Measurements from ENCODE around the gene GPI. TPM values are rescaled to one million over a fixed set of nuclear protein-coding genes. Genes with fewer than 3 reads are reported as not detected.

GPI gene
- polyA plus RNA-seq, 1 donor (not counting 4 experiments of a cell fraction or from before 2014, with no cell fraction given): 123 TPM

DNA sequence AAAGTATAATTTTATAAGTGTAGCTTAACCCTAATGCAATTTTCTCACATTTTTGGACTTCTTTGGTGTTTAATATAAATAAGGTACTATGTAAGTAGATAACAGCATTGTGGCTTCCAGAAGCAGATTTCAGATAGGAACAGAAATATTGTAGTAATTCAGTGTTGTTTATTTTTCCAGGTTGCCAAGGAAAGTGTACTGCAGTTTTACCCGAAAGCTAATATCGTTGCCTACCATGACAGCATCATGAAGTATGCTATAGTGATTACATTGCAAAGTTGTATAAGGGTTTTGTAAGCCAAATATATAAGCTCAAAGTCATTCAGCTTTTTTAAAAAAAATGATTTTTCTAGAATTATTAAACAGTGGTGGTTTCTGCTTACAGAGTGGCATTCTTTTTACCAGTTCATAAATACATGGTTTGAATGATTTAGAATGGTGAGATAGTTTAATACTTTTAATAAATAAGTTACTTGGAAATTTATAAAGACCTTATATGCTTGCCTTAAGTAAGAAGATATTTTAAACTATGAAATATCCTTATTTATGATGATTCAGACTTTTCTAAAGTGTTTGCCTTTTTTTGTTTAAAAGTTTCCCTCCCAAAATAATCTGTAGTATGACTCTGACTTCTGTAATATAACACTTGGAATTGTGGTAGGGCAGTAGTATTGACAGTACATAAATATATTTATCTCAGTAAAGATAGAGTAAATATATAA, 66.8 kb downstream of the GPI start:
- Histone ChIP-seq H3K27ac (ENCODE audit: control insufficient read depth, insufficient read depth, low read length) (no peak overlapping the region), H3K4me1 (ENCODE audit: control insufficient read depth, extremely low read depth, insufficient read depth, low read length) (peaks cover 13% of the 10 kb centered on the region), H3K9ac (ENCODE audit: control insufficient read depth, extremely low read depth, insufficient read depth, low read length) (no peak overlapping the region), H3K4me3 (ENCODE audit: control insufficient read depth in 2 of 3, extremely low read depth in 1 of 3, insufficient read depth in 2 of 3, low read depth in 1 of 3, low read length in 3 of 3) (no peak overlapping the region), H3K9me1 (ENCODE audit: control insufficient read depth, extremely low read depth, insufficient read depth, low read length) (peaks cover 3% of the 10 kb centered on the region), H4K20me1 (ENCODE audit: control insufficient read depth, extremely low read depth, insufficient read depth, low read length) (peaks cover 13% of the 10 kb centered on the region), H3K79me2 (ENCODE audit: control insufficient read depth, insufficient read depth, low read length) (peaks cover 67% of the 10 kb centered on the region), H3K4me2 (ENCODE audit: control insufficient read depth, extremely low read depth, insufficient read depth, low read depth, low read length) (no peak overlapping the region), H3K27me3 (ENCODE audit: control insufficient read depth, extremely low read depth, insufficient read depth, low read length) (no peaks in the 10 kb centered on the region), H3K9me3 (ENCODE audit: control insufficient read depth, low read depth, low read length) (no peaks in the 10 kb centered on the region), H2AFZ (ENCODE audit: control insufficient read depth, low read length) (no peak overlapping the region), H3K36me3 (ENCODE audit: control insufficient read depth in 2 of 2, extremely low read depth in 1 of 2, insufficient read depth in 2 of 2, low read length in 2 of 2) (peaks cover 4 to 25% of the 10 kb centered on the region in 2 experiments)
- no peak for DNase-seq (ENCODE audit: low read depth, low spot score)
- no peak for TF ChIP-seq EZH2 (IDR thresholded peaks at IDR 0.05; ENCODE audit: low read length)
- TF ChIP-seq, protein P1, sequence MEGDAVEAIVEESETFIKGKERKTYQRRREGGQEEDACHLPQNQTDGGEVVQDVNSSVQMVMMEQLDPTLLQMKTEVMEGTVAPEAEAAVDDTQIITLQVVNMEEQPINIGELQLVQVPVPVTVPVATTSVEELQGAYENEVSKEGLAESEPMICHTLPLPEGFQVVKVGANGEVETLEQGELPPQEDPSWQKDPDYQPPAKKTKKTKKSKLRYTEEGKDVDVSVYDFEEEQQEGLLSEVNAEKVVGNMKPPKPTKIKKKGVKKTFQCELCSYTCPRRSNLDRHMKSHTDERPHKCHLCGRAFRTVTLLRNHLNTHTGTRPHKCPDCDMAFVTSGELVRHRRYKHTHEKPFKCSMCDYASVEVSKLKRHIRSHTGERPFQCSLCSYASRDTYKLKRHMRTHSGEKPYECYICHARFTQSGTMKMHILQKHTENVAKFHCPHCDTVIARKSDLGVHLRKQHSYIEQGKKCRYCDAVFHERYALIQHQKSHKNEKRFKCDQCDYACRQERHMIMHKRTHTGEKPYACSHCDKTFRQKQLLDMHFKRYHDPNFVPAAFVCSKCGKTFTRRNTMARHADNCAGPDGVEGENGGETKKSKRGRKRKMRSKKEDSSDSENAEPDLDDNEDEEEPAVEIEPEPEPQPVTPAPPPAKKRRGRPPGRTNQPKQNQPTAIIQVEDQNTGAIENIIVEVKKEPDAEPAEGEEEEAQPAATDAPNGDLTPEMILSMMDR (optimal IDR thresholded peaks at IDR 0.05 in 1 of 3, IDR thresholded peaks at IDR 0.05 in 1 of 3, conservative IDR thresholded peaks at IDR 0.05 in 1 of 3; ENCODE audit: extremely low read depth in 1 of 3, insufficient read depth in 2 of 3, low read length in 3 of 3): no peak
- dilution Hi-C loops (cut with MboI; ENCODE audit: extremely low pct_ligation_motif_present, low sequenced_read_pairs): no loop called here
- FAIRE-seq: no peak

DNA sequence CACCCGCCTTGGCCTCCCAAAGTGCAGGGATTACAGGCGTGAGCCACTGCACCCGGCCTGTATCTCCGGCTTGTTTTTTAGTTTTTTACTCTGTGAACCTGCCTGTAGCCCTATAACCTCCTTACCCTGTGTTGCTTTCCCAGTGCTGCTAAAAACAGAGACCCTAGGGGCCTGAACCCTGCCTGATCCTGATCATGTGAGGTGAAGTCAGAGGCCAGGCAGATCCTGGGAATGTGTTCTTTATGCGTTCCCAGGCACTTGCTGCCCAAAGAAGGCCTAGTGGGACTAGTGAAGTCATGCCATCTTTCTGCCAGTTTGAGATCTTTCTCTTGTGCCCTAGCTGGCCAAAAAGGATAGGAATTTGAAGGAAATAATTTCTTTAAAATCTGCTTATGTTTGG, 67.8 kb downstream of the GPI start:
- no peak overlapping the region for H3K9ac ChIP-seq (ENCODE audit: control insufficient read depth, extremely low read depth, insufficient read depth, low read length)
- peaks cover 70% of the 10 kb centered on the region for H3K79me2 ChIP-seq (ENCODE audit: control insufficient read depth, insufficient read depth, low read length)
- peaks cover 5 to 32% of the 10 kb centered on the region in 2 experiments for H3K36me3 ChIP-seq (ENCODE audit: control insufficient read depth in 2 of 2, extremely low read depth in 1 of 2, insufficient read depth in 2 of 2, low read length in 2 of 2)
- dilution Hi-C loops (cut with MboI; ENCODE audit: extremely low pct_ligation_motif_present, low sequenced_read_pairs): no loop called here
- TF ChIP-seq EZH2 (IDR thresholded peaks at IDR 0.05; ENCODE audit: low read length): no peak
- TF ChIP-seq, protein P1 (optimal IDR thresholded peaks at IDR 0.05 in 1 of 3, IDR thresholded peaks at IDR 0.05 in 1 of 3, conservative IDR thresholded peaks at IDR 0.05 in 1 of 3; ENCODE audit: extremely low read depth in 1 of 3, insufficient read depth in 2 of 3, low read length in 3 of 3): no peak
- no peak overlapping the region for H3K27ac ChIP-seq (ENCODE audit: control insufficient read depth, insufficient read depth, low read length)
- H3K4me2 ChIP-seq (ENCODE audit: control insufficient read depth, extremely low read depth, insufficient read depth, low read depth, low read length): no peak overlapping the region
- no peaks in the 10 kb centered on the region for H3K9me3 ChIP-seq (ENCODE audit: control insufficient read depth, low read depth, low read length)
- H3K4me3 ChIP-seq (ENCODE audit: control insufficient read depth in 2 of 3, extremely low read depth in 1 of 3, insufficient read depth in 2 of 3, low read depth in 1 of 3, low read length in 3 of 3): no peak overlapping the region
- H4K20me1 ChIP-seq (ENCODE audit: control insufficient read depth, extremely low read depth, insufficient read depth, low read length): peaks cover 13% of the 10 kb centered on the region
- DNase-seq (ENCODE audit: low read depth, low spot score) (no peak), FAIRE-seq (no peak)
- no peak overlapping the region for H2AFZ ChIP-seq (ENCODE audit: control insufficient read depth, low read length)
- H3K27me3 ChIP-seq (ENCODE audit: control insufficient read depth, extremely low read depth, insufficient read depth, low read length): no peaks in the 10 kb centered on the region
- peaks cover 13% of the 10 kb centered on the region for H3K4me1 ChIP-seq (ENCODE audit: control insufficient read depth, extremely low read depth, insufficient read depth, low read length)
- peaks cover 3% of the 10 kb centered on the region for H3K9me1 ChIP-seq (ENCODE audit: control insufficient read depth, extremely low read depth, insufficient read depth, low read length)
